ENCODE measurements around the gene TPCN1. TPM values are rescaled to one million over a fixed set of nuclear protein-coding genes. Genes with fewer than 3 reads are reported as not detected.
A peak's percentile ranks its signal among the peaks of the same experiment; 100 is the strongest.

Gene TPCN1
- total RNA-seq, 1 donor from 2014 or later: 153 TPM

GRCh38 chr12:113211160-113211559 is 10.1 kb upstream of the TPCN1 start:
- H3K4me3 ChIP-seq: no peak overlapping the region
- H3K36me3 ChIP-seq: no peaks in the 10 kb centered on the region
- DNase-seq: no peak
- no peaks in the 10 kb centered on the region for H3K9me3 ChIP-seq (replicated peaks)
- peaks cover 45% of the 10 kb centered on the region for H3K4me1 ChIP-seq
- TF ChIP-seq CTCF (IDR thresholded peaks at IDR 0.05; ENCODE audit: borderline replicate concordance): no peak
- H3K27me3 ChIP-seq (ENCODE audit: low read depth): no peaks in the 10 kb centered on the region
- H3K27ac ChIP-seq (replicated peaks): no peak overlapping the region
- intact Hi-C loops (cut with micrococcal nuclease): no loop called here

- H3K27ac ChIP-seq (replicated peaks): peak overlapping the region; percentile 64
- H3K9me3 ChIP-seq (replicated peaks): no peaks in the 10 kb centered on the region
- H3K4me1 ChIP-seq: peaks cover 34% of the 10 kb centered on the region
- no peak overlapping the region for H3K4me3 ChIP-seq
- no peaks in the 10 kb centered on the region for H3K36me3 ChIP-seq
- TF ChIP-seq CTCF (IDR thresholded peaks at IDR 0.05; ENCODE audit: borderline replicate concordance): peak; percentile 18
- intact Hi-C loops (cut with micrococcal nuclease): no loop called here
- H3K27me3 ChIP-seq (ENCODE audit: low read depth): no peaks in the 10 kb centered on the region
- peak; percentile 67 for DNase-seq
These were observed 6.3 kb upstream of the TPCN1 start for GRCh38 chr12:113214895-113215400.

- intact Hi-C loops (cut with micrococcal nuclease): no loop called here
- Histone ChIP-seq H3K4me1 (peaks cover 42% of the 10 kb centered on the region), H3K36me3 (no peaks in the 10 kb centered on the region), H3K27me3 (ENCODE audit: low read depth) (no peaks in the 10 kb centered on the region), H3K4me3 (no peak overlapping the region), H3K27ac (replicated peaks) (peak overlapping the region; percentile 0), H3K9me3 (replicated peaks) (no peaks in the 10 kb centered on the region)
- DNase-seq: no peak
- TF ChIP-seq CTCF (IDR thresholded peaks at IDR 0.05; ENCODE audit: borderline replicate concordance): no peak
These were observed 5.2 kb upstream of the TPCN1 start for GRCh38 chr12:113216027-113216426.

GRCh38 chr12:113220593-113221180 is 577 bp upstream of the TPCN1 start:
- Histone ChIP-seq H3K9me3 (replicated peaks) (no peaks in the 10 kb centered on the region), H3K27me3 (ENCODE audit: low read depth) (no peaks in the 10 kb centered on the region), H3K36me3 (peaks cover under 1% of the 10 kb centered on the region), H3K27ac (replicated peaks) (peak overlapping the region; percentile 44), H3K4me3 (peak overlapping the region; percentile 97), H3K4me1 (peaks cover 60% of the 10 kb centered on the region)
- TF ChIP-seq CTCF (IDR thresholded peaks at IDR 0.05; ENCODE audit: borderline replicate concordance): no peak
- no peak for DNase-seq
- intact Hi-C loops (cut with micrococcal nuclease): no loop called here

GRCh38 chr12:113221997-113222729 is 899 bp downstream of the TPCN1 start:
- TF ChIP-seq CTCF (IDR thresholded peaks at IDR 0.05; ENCODE audit: borderline replicate concordance): no peak
- Histone ChIP-seq H3K27ac (replicated peaks) (peak overlapping the region; percentile 99), H3K36me3 (peaks cover 11% of the 10 kb centered on the region), H3K9me3 (replicated peaks) (no peaks in the 10 kb centered on the region), H3K27me3 (ENCODE audit: low read depth) (no peaks in the 10 kb centered on the region), H3K4me3 (peak overlapping the region; percentile 97), H3K4me1 (peaks cover 68% of the 10 kb centered on the region)
- intact Hi-C loops (cut with micrococcal nuclease): no loop called here
- no peak for DNase-seq
